SK-N-SH treated with all-trans-retinoic acid at 6 μM for 48 hours (cell line): ENCODE results near the gene MSRB3.

Source experiments
- ATAC-seq: fragments of 200-7000 bp; cut with Tn5 transposase; 3 replicates; pipeline ENCODE4 v1.9.1; 2020; ENCODE audit warnings: mild to moderate bottlenecking, moderate library complexity
- BACH2 ChIP-seq: fragments of 250-450 bp; sonication (Bioruptor Pico); IDR thresholded peaks from 2 replicates; pipeline ENCODE4 v1.9.0; 2021; ENCODE audit warnings: mild to moderate bottlenecking, borderline replicate concordance
- CSDC2 ChIP-seq: fragments of 250-450 bp; sonication (Bioruptor Pico); IDR thresholded peaks from 2 replicates; pipeline ENCODE4 v1.5.0; 2020; ENCODE audit warnings: mild to moderate bottlenecking, moderate library complexity
- CSRNP3 ChIP-seq: fragments of 250-450 bp; sonication (Bioruptor Pico); IDR thresholded peaks from 2 replicates; pipeline ENCODE4 v1.5.1; 2021; ENCODE audit warnings: mild to moderate bottlenecking, moderate library complexity
- GLIS3 ChIP-seq: fragments of 250-450 bp; sonication (Bioruptor Pico); IDR thresholded peaks from 2 replicates; pipeline ENCODE4 v1.5.0; 2020; ENCODE audit warnings: mild to moderate bottlenecking, moderate library complexity
- ISL1 ChIP-seq: fragments of 250-450 bp; sonication (Bioruptor Pico); IDR thresholded peaks from 2 replicates; pipeline ENCODE4 v2.1.2; 2022; ENCODE audit warnings: mild to moderate bottlenecking, moderate library complexity
- PATZ1 ChIP-seq: fragments of 250-450 bp; sonication (Bioruptor Pico); IDR thresholded peaks from 2 replicates; pipeline ENCODE4 v1.8.0; 2020; ENCODE audit warnings: mild to moderate bottlenecking, moderate library complexity, borderline replicate concordance
- PPARA ChIP-seq: fragments of 250-450 bp; sonication (Bioruptor Pico); IDR thresholded peaks from 2 replicates; pipeline ENCODE4 v1.5.0; 2020; ENCODE audit warnings: mild to moderate bottlenecking, borderline replicate concordance
- RARB ChIP-seq: fragments of 250-450 bp; sonication (Bioruptor Pico); IDR thresholded peaks from 2 replicates; pipeline ENCODE4 v1.8.0; 2021; ENCODE audit warnings: mild to moderate bottlenecking, moderate library complexity
- SNAI2 ChIP-seq: fragments of 250-450 bp; sonication (Bioruptor Pico); IDR thresholded peaks from 2 replicates; pipeline ENCODE4 v1.5.0; 2020; ENCODE audit warnings: mild to moderate bottlenecking, moderate library complexity
- TCF4 ChIP-seq: fragments of 250-450 bp; sonication (Bioruptor Pico); IDR thresholded peaks from 2 replicates; pipeline ENCODE4 v1.8.0; 2021; ENCODE audit warnings: mild to moderate bottlenecking, moderate library complexity, borderline replicate concordance
- TOX ChIP-seq: fragments of 250-450 bp; sonication (Bioruptor Pico); IDR thresholded peaks from 2 replicates; pipeline ENCODE4 v1.8.0; 2021; ENCODE audit warnings: mild to moderate bottlenecking, moderate library complexity, borderline replicate concordance
- TSHZ2 ChIP-seq: fragments of 250-450 bp; sonication (Bioruptor Pico); IDR thresholded peaks from 2 replicates; pipeline ENCODE4 v1.5.0; 2020; ENCODE audit warnings: mild to moderate bottlenecking, moderate library complexity
- ZC3H10 ChIP-seq: fragments of 250-450 bp; sonication (Bioruptor Pico); IDR thresholded peaks from 2 replicates; pipeline ENCODE4 v1.5.1; 2021; ENCODE audit warnings: mild to moderate bottlenecking, moderate library complexity
- ZFP3 ChIP-seq: fragments of 250-450 bp; sonication (Bioruptor Pico); IDR thresholded peaks from 2 replicates; pipeline ENCODE4 v1.5.0; 2020; ENCODE audit warnings: mild to moderate bottlenecking, moderate library complexity
- ZFP30 ChIP-seq: fragments of 450-650 bp; formaldehyde crosslinking; IDR thresholded peaks from 2 replicates; pipeline ENCODE4 v1.5.0; 2022; ENCODE audit warnings: mild to moderate bottlenecking, moderate library complexity
- ZNF565 ChIP-seq: fragments of 450-650 bp; formaldehyde crosslinking; conservative IDR thresholded peaks from 2 replicates; pipeline ENCODE4 v1.5.0; 2020; ENCODE audit warnings: low read depth, mild to moderate bottlenecking, moderate library complexity
- ZNF70 ChIP-seq: fragments of 450-650 bp; formaldehyde crosslinking; IDR thresholded peaks from 2 replicates; pipeline ENCODE4 v1.5.0; 2020; ENCODE audit warnings: mild to moderate bottlenecking, moderate library complexity

Gene MSRB3

GRCh38 chr12:65294641-65295262 lies 16.3 kb downstream of the MSRB3 start:
- TF ChIP-seq BACH2 (CRISPR knock-in tag) (no peak), ISL1 (CRISPR knock-in tag) (no peak), TOX (CRISPR knock-in tag) (no peak), SNAI2 (CRISPR knock-in tag) (no peak), PPARA (CRISPR knock-in tag) (no peak), ZFP3 (CRISPR knock-in tag) (no peak)

GRCh38 chr12:65296508-65297265 lies 18.2 kb downstream of the MSRB3 start:
- no peak for ATAC-seq
- no peak for TF ChIP-seq ZNF565 (CRISPR knock-in tag)
- TF ChIP-seq ZNF70 = no peak
- no peak for TF ChIP-seq PPARA (CRISPR knock-in tag)
- TF ChIP-seq ISL1 (CRISPR knock-in tag) = no peak
- TF ChIP-seq RARB = no peak
- no peak for TF ChIP-seq ZFP30 (CRISPR knock-in tag)

More at GRCh38 chr12:65294641-65295262, 16.3 kb downstream of the MSRB3 start:
- no peak for ATAC-seq

- no peak for ATAC-seq
Measured at GRCh38 chr12:65300097-65300496, 21.6 kb downstream of the MSRB3 start.

More at GRCh38 chr12:65300097-65300496, 21.6 kb downstream of the MSRB3 start:
- TF ChIP-seq TOX (CRISPR knock-in tag) = no peak
- TF ChIP-seq ZC3H10 (CRISPR knock-in tag) = no peak
- TF ChIP-seq BACH2 (CRISPR knock-in tag) = no peak
- TF ChIP-seq SNAI2 (CRISPR knock-in tag) = no peak
- TF ChIP-seq TSHZ2 = no peak
- no peak for TF ChIP-seq TCF4 (CRISPR knock-in tag)
- no peak for TF ChIP-seq GLIS3 (CRISPR knock-in tag)
- TF ChIP-seq PATZ1 = no peak
- no peak for TF ChIP-seq CSDC2 (CRISPR knock-in tag)
- TF ChIP-seq CSRNP3 (CRISPR knock-in tag) = no peak
- TF ChIP-seq ZFP3 (CRISPR knock-in tag) = no peak
- TF ChIP-seq, all 23 proteins: peak for 0
